Panc1 (cell line): ENCODE results near the gene RB1. TPM values are rescaled to one million over a fixed set of nuclear protein-coding genes. Genes with fewer than 3 reads are reported as not detected.

Experiments used
- ATAC-seq: fragments of 200-7000 bp; cut with Tn5 transposase; 2 replicates; pipeline ENCODE4 v1.9.1; 2020; ENCODE audit warnings: mild to moderate bottlenecking, moderate library complexity
- BruUV-seq: library from RNA; stranded (reverse); fragments of 400-500 nt; replicated peaks from 2 replicates; lab custom pipeline; 2021; lab: Mats Ljungman, UMichigan
- CTCF ChIA-PET: fragments of 300-600 bp; sonication (Branson Sonifier 250); formaldehyde crosslinking; loops from one replicate; lab custom pipeline; 2022; ENCODE audit warnings: antibody characterized with exemption; lab: Charles Lee
- POLR2A ChIA-PET: fragments of 300-600 bp; sonication (Branson Sonifier 250); formaldehyde crosslinking; loops from one replicate; lab custom pipeline; 2022; ENCODE audit warnings: antibody characterized with exemption; lab: Charles Lee
- DNase-seq: peaks from one replicate; pipeline ENCODE4 v3.0.0-alpha.2; 2010; ENCODE audit warnings: low read depth, low spot score
- H3K27ac ChIP-seq: 2 replicates; pipeline ENCODE4 v1.5.1; 2011; ENCODE audit warnings: mild to moderate bottlenecking, low read length, inconsistent platforms
- H3K27me3 ChIP-seq: fragments of 200-500 bp; sonication (Bioruptor generic); 2 replicates; pipeline ENCODE4 v1.6.0; 2014; ENCODE audit warnings: low read length, inconsistent platforms; ENCODE audit not compliant: control insufficient read depth, insufficient read depth
- H3K36me3 ChIP-seq: fragments of 200-500 bp; sonication (Bioruptor generic); 2 replicates; pipeline ENCODE4 v1.5.1; 2014; ENCODE audit warnings: inconsistent platforms, mild to moderate bottlenecking, low read length, moderate library complexity; ENCODE audit not compliant: control insufficient read depth, insufficient read depth
- H3K4me1 ChIP-seq: 2 replicates; pipeline ENCODE4 v1.5.1; 2011; ENCODE audit warnings: inconsistent platforms, mild to moderate bottlenecking, low read length, moderate library complexity; ENCODE audit not compliant: control insufficient read depth, insufficient read depth
- H3K4me3 ChIP-seq, 2 experiments: 2 replicates each; pipeline ENCODE4 v1.5.1; 2011 to 2012; ENCODE audit warnings: low read depth in 2 of 2, low read length in 2 of 2, mild to moderate bottlenecking in 2 of 2, inconsistent platforms in 1 of 2, moderate library complexity in 1 of 2
- H3K9me3 ChIP-seq: fragments of 200-500 bp; sonication (Bioruptor generic); 2 replicates; pipeline ENCODE4 v1.5.1; 2014; ENCODE audit warnings: low read depth, mild to moderate bottlenecking, inconsistent platforms, low read length, moderate library complexity; ENCODE audit not compliant: control insufficient read depth, insufficient read depth
- POLR2AphosphoS5 ChIP-seq: IDR thresholded peaks from 2 replicates; pipeline ENCODE4 v1.6.1; 2012; ENCODE audit warnings: mild to moderate bottlenecking, low read depth, low read length, moderate library complexity
- SIN3A ChIP-seq: IDR thresholded peaks from 2 replicates; pipeline ENCODE4 v1.6.1; 2012; ENCODE audit warnings: low read depth, mild to moderate bottlenecking, low read length, moderate library complexity, borderline replicate concordance; ENCODE audit not compliant: insufficient read depth
- TCF7L2 ChIP-seq: IDR thresholded peaks from 2 replicates; pipeline ENCODE4 v1.6.1; 2011; ENCODE audit warnings: mild to moderate bottlenecking, low read depth, low read length, inconsistent platforms
- in situ Hi-C: cut with HindIII; loops from 2 replicates; pipeline ENCODE4 v1.10.0; 2016; ENCODE audit warnings: low sequenced_read_pairs, low pct_unique_long_range_greater_than_20kb
- intact Hi-C: fragments of 100-400 bp; cut with micrococcal nuclease; formaldehyde crosslinking; loops from one replicate; pipeline ENCODE4 v1.10.0; 2022; ENCODE audit not compliant: unreplicated experiment
- total RNA-seq: library from RNA; stranded (reverse); gene quantifications from one replicate; pipeline ENCODE4 v1.2.1, GENCODE V29; 2021; ENCODE audit not compliant: unreplicated experiment
- TF ChIP-seq, protein P1 (sequence below): fragments of 450-650 bp; IDR thresholded peaks from 2 replicates; pipeline ENCODE4 v1.5.1; 2017; ENCODE audit warnings: mild to moderate bottlenecking
- TF ChIP-seq, protein P2 (sequence below), 2 experiments: IDR thresholded peaks; 2 replicates each; pipeline ENCODE4 v1.6.1; 2011 to 2012; ENCODE audit warnings: low read depth in 2 of 2, control low read depth in 1 of 2, low read length in 1 of 2, mild to moderate bottlenecking in 1 of 2, moderate library complexity in 1 of 2; ENCODE audit not compliant: insufficient read depth in 1 of 2

RB1 gene
- total RNA-seq, 1 experiment from 2014 or later, result 36.0 TPM

DNA sequence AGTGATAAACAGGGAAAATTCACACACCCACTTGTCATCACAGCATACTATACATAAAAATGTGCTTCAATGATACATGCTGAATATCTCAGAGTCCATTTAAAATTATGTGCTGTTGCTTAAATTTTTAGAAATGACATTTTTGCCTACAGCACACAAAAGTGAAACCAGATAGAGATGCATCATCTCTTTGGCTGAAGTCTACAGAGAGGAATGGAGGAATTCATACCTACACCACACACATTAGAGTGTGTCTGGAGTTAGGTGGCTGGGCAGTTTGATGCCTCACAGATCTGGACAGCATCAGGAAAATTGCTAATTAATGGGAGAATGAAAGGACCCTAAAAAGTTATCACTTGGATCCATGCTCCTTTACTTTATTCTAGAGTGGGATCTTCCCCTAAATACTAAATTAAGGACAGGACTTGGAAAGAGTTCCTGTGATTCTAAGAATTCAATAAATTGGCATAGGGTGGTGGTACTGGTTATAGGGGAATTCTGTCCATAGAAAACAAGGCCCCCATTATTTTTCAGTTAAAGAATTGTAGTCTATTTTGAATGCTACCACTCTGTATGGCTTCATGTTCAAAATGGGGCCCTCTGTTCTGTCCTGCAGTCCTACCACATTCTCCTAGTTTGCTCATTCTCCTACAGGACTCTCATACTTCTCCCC, 188.0 kb downstream of the RB1 start:
- Histone ChIP-seq H3K36me3 (no peaks in the 10 kb centered on the region), H3K9me3 (no peaks in the 10 kb centered on the region), H3K4me1 (no peaks in the 10 kb centered on the region), H3K27ac (no peak overlapping the region), H3K27me3 (no peaks in the 10 kb centered on the region), H3K4me3 (no peak overlapping the region)
- BruUV-seq, result no TSS peak
- POLR2A ChIA-PET, result no interaction called here
- in situ Hi-C loops, result no loop called here
- DNase-seq (no peak), ATAC-seq (no peak)
- no peak for TF ChIP-seq TCF7L2
- TF ChIP-seq, protein P1, sequence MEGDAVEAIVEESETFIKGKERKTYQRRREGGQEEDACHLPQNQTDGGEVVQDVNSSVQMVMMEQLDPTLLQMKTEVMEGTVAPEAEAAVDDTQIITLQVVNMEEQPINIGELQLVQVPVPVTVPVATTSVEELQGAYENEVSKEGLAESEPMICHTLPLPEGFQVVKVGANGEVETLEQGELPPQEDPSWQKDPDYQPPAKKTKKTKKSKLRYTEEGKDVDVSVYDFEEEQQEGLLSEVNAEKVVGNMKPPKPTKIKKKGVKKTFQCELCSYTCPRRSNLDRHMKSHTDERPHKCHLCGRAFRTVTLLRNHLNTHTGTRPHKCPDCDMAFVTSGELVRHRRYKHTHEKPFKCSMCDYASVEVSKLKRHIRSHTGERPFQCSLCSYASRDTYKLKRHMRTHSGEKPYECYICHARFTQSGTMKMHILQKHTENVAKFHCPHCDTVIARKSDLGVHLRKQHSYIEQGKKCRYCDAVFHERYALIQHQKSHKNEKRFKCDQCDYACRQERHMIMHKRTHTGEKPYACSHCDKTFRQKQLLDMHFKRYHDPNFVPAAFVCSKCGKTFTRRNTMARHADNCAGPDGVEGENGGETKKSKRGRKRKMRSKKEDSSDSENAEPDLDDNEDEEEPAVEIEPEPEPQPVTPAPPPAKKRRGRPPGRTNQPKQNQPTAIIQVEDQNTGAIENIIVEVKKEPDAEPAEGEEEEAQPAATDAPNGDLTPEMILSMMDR, result no peak
- TF ChIP-seq SIN3A, result no peak
- no peak for TF ChIP-seq POLR2AphosphoS5
- TF ChIP-seq, protein P2, sequence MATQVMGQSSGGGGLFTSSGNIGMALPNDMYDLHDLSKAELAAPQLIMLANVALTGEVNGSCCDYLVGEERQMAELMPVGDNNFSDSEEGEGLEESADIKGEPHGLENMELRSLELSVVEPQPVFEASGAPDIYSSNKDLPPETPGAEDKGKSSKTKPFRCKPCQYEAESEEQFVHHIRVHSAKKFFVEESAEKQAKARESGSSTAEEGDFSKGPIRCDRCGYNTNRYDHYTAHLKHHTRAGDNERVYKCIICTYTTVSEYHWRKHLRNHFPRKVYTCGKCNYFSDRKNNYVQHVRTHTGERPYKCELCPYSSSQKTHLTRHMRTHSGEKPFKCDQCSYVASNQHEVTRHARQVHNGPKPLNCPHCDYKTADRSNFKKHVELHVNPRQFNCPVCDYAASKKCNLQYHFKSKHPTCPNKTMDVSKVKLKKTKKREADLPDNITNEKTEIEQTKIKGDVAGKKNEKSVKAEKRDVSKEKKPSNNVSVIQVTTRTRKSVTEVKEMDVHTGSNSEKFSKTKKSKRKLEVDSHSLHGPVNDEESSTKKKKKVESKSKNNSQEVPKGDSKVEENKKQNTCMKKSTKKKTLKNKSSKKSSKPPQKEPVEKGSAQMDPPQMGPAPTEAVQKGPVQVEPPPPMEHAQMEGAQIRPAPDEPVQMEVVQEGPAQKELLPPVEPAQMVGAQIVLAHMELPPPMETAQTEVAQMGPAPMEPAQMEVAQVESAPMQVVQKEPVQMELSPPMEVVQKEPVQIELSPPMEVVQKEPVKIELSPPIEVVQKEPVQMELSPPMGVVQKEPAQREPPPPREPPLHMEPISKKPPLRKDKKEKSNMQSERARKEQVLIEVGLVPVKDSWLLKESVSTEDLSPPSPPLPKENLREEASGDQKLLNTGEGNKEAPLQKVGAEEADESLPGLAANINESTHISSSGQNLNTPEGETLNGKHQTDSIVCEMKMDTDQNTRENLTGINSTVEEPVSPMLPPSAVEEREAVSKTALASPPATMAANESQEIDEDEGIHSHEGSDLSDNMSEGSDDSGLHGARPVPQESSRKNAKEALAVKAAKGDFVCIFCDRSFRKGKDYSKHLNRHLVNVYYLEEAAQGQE (IDR thresholded peaks at IDR 0.05; ENCODE audit: insufficient read depth in 1 of 2, low read depth in 2 of 2, low read length in 1 of 2), result no peak
- CTCF ChIA-PET, result no interaction called here
- intact Hi-C loops, result no loop called here

DNA sequence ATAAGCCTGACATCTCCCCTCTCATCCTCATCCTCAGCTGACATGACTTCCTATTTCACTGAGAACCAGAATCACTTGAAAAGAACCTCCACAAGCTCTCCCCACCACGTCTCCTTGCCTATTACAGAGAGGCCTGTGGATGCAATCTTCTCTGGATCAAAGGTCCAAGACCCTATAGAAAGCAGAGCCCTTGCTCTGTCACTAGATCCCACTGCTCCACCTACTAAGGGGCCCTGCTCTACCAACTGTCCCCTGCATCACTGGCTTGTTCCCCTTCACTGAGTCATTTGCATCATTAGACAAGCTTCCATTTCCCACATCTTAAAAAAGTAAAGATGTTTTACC, 188.5 kb downstream of the RB1 start:
- no peaks in the 10 kb centered on the region for H3K36me3 ChIP-seq
- ChIA-PET CTCF (no interaction called here), POLR2A (no interaction called here)
- H3K4me3 ChIP-seq, result no peak overlapping the region
- no peaks in the 10 kb centered on the region for H3K27me3 ChIP-seq
- H3K9me3 ChIP-seq, result no peaks in the 10 kb centered on the region
- H3K4me1 ChIP-seq, result no peaks in the 10 kb centered on the region
- intact Hi-C loops (no loop called here), in situ Hi-C loops (no loop called here)
- TF ChIP-seq, protein P2 (IDR thresholded peaks at IDR 0.05; ENCODE audit: insufficient read depth in 1 of 2, low read depth in 2 of 2, low read length in 1 of 2), result no peak
- TF ChIP-seq TCF7L2, result no peak
- ATAC-seq, result no peak
- H3K27ac ChIP-seq, result no peak overlapping the region
- no TSS peak for BruUV-seq
- DNase-seq, result no peak
